22Rv1 (cell line): ENCODE results near the gene SEMA4B.
"Not testable (repeated sequence)": the region's sequence is repeated elsewhere in the genome, so short reads cannot be mapped to it uniquely, and the experiment has no call there.

Experiments
- H3K27ac ChIP-seq: fragments of 450-650 bp; 2 replicates; pipeline ENCODE4 v1.5.1; 2017
- ZFX ChIP-seq: fragments of 450-650 bp; IDR thresholded peaks from 2 replicates; pipeline ENCODE4 v1.6.1; 2017; ENCODE audit warnings: antibody characterized with exemption, borderline replicate concordance
- TF ChIP-seq, protein P1 (sequence below): fragments of 450-650 bp; IDR thresholded peaks from 2 replicates; pipeline ENCODE4 v1.5.1; 2017; ENCODE audit warnings: mild to moderate bottlenecking

The SEMA4B gene

DNA sequence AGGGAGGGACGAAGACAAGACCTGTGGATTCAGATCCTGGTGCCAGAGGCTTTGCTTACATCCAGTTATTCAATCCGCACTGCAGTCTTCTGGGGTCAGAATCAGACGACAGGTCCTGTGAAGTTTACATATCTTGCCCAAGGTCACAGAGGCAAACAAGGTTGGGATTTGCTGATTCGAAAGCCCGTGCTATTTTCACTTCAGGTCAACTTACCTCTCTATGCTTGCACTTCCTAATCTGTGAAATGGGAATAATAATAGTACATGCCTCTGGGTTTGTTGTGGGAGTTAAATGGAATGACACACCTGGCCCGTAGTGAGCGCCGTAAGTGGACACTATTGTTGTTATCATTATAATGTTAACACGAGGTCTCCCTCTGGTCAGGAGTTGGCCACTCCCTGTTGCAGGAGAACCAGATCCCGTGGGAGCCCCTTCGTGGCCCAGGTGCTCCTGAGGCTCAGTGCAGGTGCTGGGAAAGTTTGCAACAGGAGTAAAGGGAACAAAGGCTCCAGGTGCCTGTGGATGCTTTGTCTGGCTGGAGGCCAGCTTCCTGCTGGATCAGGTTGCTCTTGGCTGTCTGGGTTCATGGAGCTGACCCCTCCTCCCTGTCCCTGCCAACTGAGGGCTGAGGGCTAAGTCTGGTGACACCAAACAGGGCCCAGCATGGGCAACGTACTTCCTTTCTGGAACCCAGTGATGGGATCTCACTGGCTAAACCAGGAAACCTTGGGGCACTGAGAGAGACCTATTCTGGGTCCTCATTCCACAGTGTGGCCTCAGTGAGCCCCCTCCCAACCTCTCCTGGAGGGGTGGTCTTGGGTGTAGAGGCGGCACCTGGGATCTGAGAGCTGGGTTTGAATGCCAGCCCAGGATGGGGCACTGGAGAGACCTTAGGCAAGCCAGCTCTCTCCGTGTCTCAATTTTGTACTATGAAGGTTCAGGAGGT, 40.1 kb upstream of the SEMA4B start:
- H3K27ac ChIP-seq: peak overlapping the region; percentile 57
- TF ChIP-seq ZFX: no peak
- TF ChIP-seq, protein P1, sequence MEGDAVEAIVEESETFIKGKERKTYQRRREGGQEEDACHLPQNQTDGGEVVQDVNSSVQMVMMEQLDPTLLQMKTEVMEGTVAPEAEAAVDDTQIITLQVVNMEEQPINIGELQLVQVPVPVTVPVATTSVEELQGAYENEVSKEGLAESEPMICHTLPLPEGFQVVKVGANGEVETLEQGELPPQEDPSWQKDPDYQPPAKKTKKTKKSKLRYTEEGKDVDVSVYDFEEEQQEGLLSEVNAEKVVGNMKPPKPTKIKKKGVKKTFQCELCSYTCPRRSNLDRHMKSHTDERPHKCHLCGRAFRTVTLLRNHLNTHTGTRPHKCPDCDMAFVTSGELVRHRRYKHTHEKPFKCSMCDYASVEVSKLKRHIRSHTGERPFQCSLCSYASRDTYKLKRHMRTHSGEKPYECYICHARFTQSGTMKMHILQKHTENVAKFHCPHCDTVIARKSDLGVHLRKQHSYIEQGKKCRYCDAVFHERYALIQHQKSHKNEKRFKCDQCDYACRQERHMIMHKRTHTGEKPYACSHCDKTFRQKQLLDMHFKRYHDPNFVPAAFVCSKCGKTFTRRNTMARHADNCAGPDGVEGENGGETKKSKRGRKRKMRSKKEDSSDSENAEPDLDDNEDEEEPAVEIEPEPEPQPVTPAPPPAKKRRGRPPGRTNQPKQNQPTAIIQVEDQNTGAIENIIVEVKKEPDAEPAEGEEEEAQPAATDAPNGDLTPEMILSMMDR: no peak

DNA sequence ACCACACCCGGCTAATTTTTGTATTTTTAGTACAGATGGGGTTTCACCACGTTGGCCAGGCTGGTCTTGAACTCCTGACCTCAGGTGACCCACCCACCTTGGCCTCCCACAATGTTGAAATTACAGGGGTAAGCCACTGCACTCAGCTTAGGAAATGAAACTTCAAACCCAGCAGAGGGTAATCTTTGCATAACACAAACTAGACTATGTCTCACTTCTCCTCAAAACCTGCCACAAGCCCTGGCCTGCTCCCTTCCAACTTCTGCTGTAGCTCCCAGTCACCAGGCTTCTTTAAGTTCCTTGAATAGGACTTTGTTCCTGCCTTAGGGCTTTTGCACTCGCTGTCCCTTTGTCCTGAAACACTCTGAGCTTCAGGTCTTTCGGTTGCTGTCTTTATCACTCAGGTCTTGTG, 39.2 kb upstream of the SEMA4B start:
- peak overlapping the region; percentile 57 for H3K27ac ChIP-seq
- no peak for TF ChIP-seq ZFX
- TF ChIP-seq, protein P1: no peak

DNA sequence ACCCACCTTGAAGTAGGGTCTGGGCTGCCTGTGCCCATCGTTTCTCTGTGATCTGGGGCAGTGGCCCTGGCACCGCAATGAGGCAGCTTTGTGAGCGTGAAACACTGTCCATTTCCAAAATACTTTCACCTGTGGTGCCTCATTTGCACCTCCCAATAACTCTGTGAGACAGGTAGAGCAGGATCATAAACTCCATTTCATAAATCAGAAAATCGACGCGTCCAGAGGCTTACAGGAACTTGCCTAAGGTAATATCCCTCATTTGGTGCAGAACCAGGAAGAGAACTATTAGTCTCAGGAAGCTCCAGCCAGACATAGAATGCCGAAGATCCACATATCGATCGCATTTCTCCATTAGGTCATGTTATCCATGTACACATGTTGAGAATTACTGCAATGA, 38.2 kb upstream of the SEMA4B start:
- peak overlapping the region; percentile 57 for H3K27ac ChIP-seq
- TF ChIP-seq, protein P1: no peak
- TF ChIP-seq ZFX: no peak

DNA sequence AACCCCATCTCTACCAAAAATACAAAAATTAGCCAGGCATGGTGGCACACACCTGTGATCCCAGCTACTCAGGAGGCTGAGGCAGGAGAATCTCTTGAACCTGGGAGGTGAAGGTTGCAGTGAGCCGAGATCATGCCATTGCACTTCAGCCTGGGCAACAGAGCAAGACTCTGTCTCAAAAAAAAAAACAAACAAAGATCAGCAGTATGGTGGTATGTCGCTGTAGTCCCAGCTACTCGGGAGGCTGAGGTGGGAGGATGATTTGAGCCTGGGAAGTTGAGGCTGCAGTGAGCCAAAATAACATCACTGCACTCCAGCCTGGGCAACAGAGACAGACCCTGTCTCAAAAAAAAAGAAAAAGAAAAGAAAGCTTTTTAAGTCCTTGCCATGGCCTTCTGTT, 36.9 kb upstream of the SEMA4B start:
- not testable (repeated sequence) for H3K27ac ChIP-seq

DNA sequence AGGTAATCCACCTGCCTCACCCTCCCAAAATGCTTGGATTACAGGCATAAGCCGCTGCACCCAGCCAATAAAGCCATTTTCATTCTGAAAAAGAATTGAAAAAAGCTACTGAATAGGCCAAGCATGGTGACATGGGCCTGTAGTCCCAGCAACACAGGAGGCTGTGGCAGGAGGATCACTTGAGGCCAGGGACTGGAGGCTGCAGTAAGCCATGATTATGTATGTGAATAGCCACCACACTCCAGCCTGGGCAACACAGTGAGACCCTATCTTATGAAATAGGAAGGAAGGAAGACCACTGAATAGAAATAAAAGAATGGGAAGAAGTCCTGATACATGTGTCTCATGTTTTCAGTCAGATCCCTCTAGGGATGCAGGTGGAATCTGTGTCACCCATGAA, 36.0 kb upstream of the SEMA4B start:
- TF ChIP-seq ZFX: no peak
- TF ChIP-seq, protein P1: no peak
- peak overlapping the region; percentile 66 for H3K27ac ChIP-seq

DNA sequence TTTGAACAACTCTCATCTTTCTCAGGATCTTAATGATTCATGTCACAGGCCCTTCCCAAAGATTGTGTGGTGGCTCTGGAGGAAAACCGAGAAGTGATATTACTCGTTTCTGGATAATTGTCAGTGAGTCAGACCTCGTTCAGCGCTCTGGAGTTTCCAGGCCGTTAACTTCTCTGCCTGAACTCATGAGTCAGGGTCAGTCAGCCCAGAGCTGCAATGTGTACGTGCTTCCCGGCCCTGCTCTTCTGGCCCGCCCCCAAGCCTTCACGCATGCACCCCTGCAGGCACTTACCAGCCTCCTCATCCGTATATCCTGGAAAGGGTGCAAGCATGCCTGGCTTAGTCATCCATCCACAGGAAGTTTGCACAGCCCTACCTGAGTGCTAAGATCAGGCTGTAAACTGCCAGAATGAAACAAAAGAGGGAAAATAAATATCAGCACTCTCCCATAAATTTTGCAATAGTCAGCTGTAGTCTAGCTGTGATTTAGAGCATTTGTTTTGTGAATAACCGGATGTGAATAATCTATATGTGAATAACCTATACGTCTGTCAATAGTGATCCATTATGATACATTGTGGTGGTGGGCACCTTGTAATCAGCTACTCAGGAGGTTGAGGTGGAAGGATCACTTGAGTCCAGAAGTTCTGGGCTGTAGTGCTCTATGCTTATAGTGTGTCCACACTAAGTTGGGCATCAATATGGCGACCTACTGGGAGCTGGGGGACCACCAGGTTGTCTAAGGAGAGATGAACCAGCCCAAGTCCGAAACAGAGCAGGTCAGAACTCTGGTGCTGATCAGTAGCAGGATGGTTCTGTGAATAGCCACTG, 35.3 kb upstream of the SEMA4B start:
- TF ChIP-seq, protein P1: no peak
- no peak for TF ChIP-seq ZFX
- H3K27ac ChIP-seq: peak overlapping the region; percentile 66

DNA sequence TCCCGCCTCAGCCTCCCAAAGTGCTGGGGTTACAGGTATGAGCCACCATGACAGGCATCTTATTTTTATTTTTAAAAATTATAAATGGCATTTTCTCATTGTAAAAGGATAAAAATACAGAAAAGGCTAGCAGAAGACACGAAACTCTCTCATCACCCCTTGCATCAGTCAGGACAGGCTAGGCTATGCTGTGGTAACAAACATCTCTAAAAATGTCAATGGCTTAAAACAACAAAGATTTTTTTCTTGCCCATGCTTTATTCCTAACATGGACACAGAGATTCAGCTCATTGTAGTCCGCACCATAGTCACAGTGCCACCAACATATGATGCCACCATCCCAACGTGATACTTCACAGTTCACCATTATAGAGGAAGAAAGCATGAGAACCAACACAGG, 34.0 kb upstream of the SEMA4B start:
- TF ChIP-seq, protein P1: no peak
- TF ChIP-seq ZFX: no peak
- H3K27ac ChIP-seq: no peak overlapping the region
